ENCODE data around the gene BSND.

BSND gene

GRCh38 chr1:54953846-54954245 lies 44.9 kb upstream of the BSND start:
- TF ChIP-seq OSR1 (CRISPR knock-in tag; IDR thresholded peaks at IDR 0.05) (no peak), ZC3H10 (CRISPR knock-in tag; IDR thresholded peaks at IDR 0.05) (no peak), PATZ1 (CRISPR knock-in tag; IDR thresholded peaks at IDR 0.05; ENCODE audit: borderline replicate concordance) (no peak), POU6F1 (CRISPR knock-in tag; IDR thresholded peaks at IDR 0.05; ENCODE audit: borderline replicate concordance, low read depth) (no peak), ZFP3 (CRISPR knock-in tag; IDR thresholded peaks at IDR 0.05) (no peak), TSHZ2 (CRISPR knock-in tag; IDR thresholded peaks at IDR 0.05) (no peak), ESRRG (CRISPR knock-in tag; IDR thresholded peaks at IDR 0.05) (no peak), RARB (CRISPR knock-in tag; IDR thresholded peaks at IDR 0.05) (no peak), TOX (CRISPR knock-in tag; IDR thresholded peaks at IDR 0.05; ENCODE audit: borderline replicate concordance) (no peak), PPARA (CRISPR knock-in tag; IDR thresholded peaks at IDR 0.05; ENCODE audit: borderline replicate concordance) (no peak), SNAI2 (CRISPR knock-in tag; IDR thresholded peaks at IDR 0.05) (no peak), ARNTL (CRISPR knock-in tag; IDR thresholded peaks at IDR 0.05; ENCODE audit: borderline replicate concordance, low read depth) (no peak), CREB5 (CRISPR knock-in tag; IDR thresholded peaks at IDR 0.05; ENCODE audit: low read depth) (no peak), TCF4 (CRISPR knock-in tag; IDR thresholded peaks at IDR 0.05; ENCODE audit: borderline replicate concordance) (no peak), ZFP30 (CRISPR knock-in tag; IDR thresholded peaks at IDR 0.05) (no peak), ZNF70 (CRISPR knock-in tag; IDR thresholded peaks at IDR 0.05) (no peak), ZNF565 (CRISPR knock-in tag; conservative IDR thresholded peaks at IDR 0.05; ENCODE audit: low read depth) (no peak), CSRNP3 (CRISPR knock-in tag; IDR thresholded peaks at IDR 0.05) (no peak)
- no peak for ATAC-seq

- TF ChIP-seq ZC3H10 (CRISPR knock-in tag; IDR thresholded peaks at IDR 0.05) (no peak), RARB (CRISPR knock-in tag; IDR thresholded peaks at IDR 0.05) (no peak), ZNF565 (CRISPR knock-in tag; conservative IDR thresholded peaks at IDR 0.05; ENCODE audit: low read depth) (no peak), SNAI2 (CRISPR knock-in tag; IDR thresholded peaks at IDR 0.05) (no peak), ZFP30 (CRISPR knock-in tag; IDR thresholded peaks at IDR 0.05) (no peak), BACH2 (CRISPR knock-in tag; IDR thresholded peaks at IDR 0.05; ENCODE audit: borderline replicate concordance) (no peak), CREB5 (CRISPR knock-in tag; IDR thresholded peaks at IDR 0.05; ENCODE audit: low read depth) (no peak), TSHZ2 (CRISPR knock-in tag; IDR thresholded peaks at IDR 0.05) (no peak)
Observed at GRCh38 chr1:54955359-54955758, 43.4 kb upstream of the BSND start.

More at GRCh38 chr1:54955359-54955758, 43.4 kb upstream of the BSND start:
- ATAC-seq: no peak
